H1 (cell line): ENCODE data around the gene UGT1A3. TPM values are rescaled to one million over a fixed set of nuclear protein-coding genes. Genes with fewer than 3 reads are reported as not detected.

ENCODE experiments used
- CTCF ChIA-PET: fragments of 300-600 bp; sonication (Branson Sonifier 250); formaldehyde crosslinking; loops from one replicate; lab custom pipeline; 2021; ENCODE audit not compliant: partially characterized antibody; lab: Charles Lee
- POLR2A ChIA-PET: fragments of 300-600 bp; sonication (Branson Sonifier 250); formaldehyde crosslinking; loops from one replicate; lab custom pipeline; 2021; ENCODE audit warnings: inconsistent platforms; ENCODE audit not compliant: partially characterized antibody; lab: Charles Lee
- DNase-seq, 2 experiments: peaks; one replicate each; pipeline versions ENCODE4 v3.0.0 to v3.0.0-alpha.2; 2010 to 2022; ENCODE audit warnings: low spot score in 2 of 2, low read depth in 1 of 2, mixed read lengths in 1 of 2
- FAIRE-seq: peaks from 2 replicates; lab custom pipeline; 2011; peaks lifted over from hg19 to GRCh38; lab: Jason Lieb, UNC
- H2AFZ ChIP-seq: 2 replicates; pipeline ENCODE4 v1.8.1; 2012; ENCODE audit warnings: low read length, inconsistent platforms
- H2AK5ac ChIP-seq: 2 replicates; pipeline ENCODE4 v1.6.1; 2013; ENCODE audit warnings: low read depth, low read length
- H2BK120ac ChIP-seq: replicated peaks from 2 replicates; pipeline ENCODE3; 2013; ENCODE audit warnings: low read depth, low read length, inconsistent platforms
- H2BK12ac ChIP-seq: 2 replicates; pipeline ENCODE4 v1.6.1; 2013; ENCODE audit warnings: low read depth, low read length
- H2BK15ac ChIP-seq: 2 replicates; pipeline ENCODE4 v1.6.1; 2013; ENCODE audit warnings: low read length
- H2BK20ac ChIP-seq: 2 replicates; pipeline ENCODE4 v1.6.1; 2013; ENCODE audit warnings: low read length
- H2BK5ac ChIP-seq: 2 replicates; pipeline ENCODE4 v1.6.1; 2013; ENCODE audit warnings: low read depth, low read length
- H3K14ac ChIP-seq: 2 replicates; pipeline ENCODE4 v1.6.1; 2013; ENCODE audit warnings: inconsistent platforms; ENCODE audit not compliant: insufficient read length
- H3K18ac ChIP-seq: 2 replicates; pipeline ENCODE4 v1.6.1; 2013; ENCODE audit warnings: low read length; ENCODE audit errors: extremely low read depth
- H3K23ac ChIP-seq: 2 replicates; pipeline ENCODE4 v1.6.1; 2013; ENCODE audit warnings: inconsistent platforms; ENCODE audit not compliant: insufficient read length
- H3K23me2 ChIP-seq: 2 replicates; pipeline ENCODE4 v1.6.1; 2013; ENCODE audit warnings: low read depth, low read length
- H3K27ac ChIP-seq: 2 replicates; pipeline ENCODE4 v1.6.1; 2011; ENCODE audit warnings: low read depth, low read length, inconsistent platforms
- H3K27me3 ChIP-seq, 4 experiments: replicated peaks in 1 of 4; 1 replicate in 1 of 4; 2 replicates in 3 of 4; pipeline versions ENCODE4 v1.6.1 to v1.8.1; 2011 to 2013; ENCODE audit warnings: low read length in 3 of 4, mild to moderate bottlenecking in 3 of 4, inconsistent platforms in 2 of 4, mixed read lengths in 2 of 4, moderate library complexity in 1 of 4; ENCODE audit not compliant: control insufficient read depth in 3 of 4, insufficient read depth in 3 of 4; ENCODE audit errors: extremely low read depth in 1 of 4
- H3K36me3 ChIP-seq, 4 experiments: 2 replicates each; pipeline versions ENCODE4 v1.6.1 to v1.8.1; 2011 to 2013; ENCODE audit warnings: mild to moderate bottlenecking in 4 of 4, low read length in 3 of 4, moderate library complexity in 2 of 4, control low read depth in 1 of 4, inconsistent platforms in 1 of 4; ENCODE audit not compliant: insufficient read depth in 4 of 4, control insufficient read depth in 2 of 4
- H3K4ac ChIP-seq: replicated peaks from 2 replicates; pipeline ENCODE3; 2013; ENCODE audit warnings: low read length, low read depth, mixed read lengths, inconsistent platforms; ENCODE audit not compliant: insufficient read length
- H3K4me1 ChIP-seq, 4 experiments: replicated peaks in 1 of 4; 1 replicate in 1 of 4; 2 replicates in 3 of 4; pipeline versions ENCODE4 v1.6.1 to v1.8.1; 2011 to 2013; ENCODE audit warnings: low read length in 3 of 4, inconsistent platforms in 2 of 4, mixed read lengths in 1 of 4; ENCODE audit not compliant: insufficient read depth in 4 of 4, control insufficient read depth in 3 of 4
- H3K4me2 ChIP-seq, 2 experiments: 2 replicates each; pipeline versions ENCODE4 v1.6.1 to v1.8.1; 2011 to 2013; ENCODE audit warnings: low read depth in 2 of 2, low read length in 2 of 2, control low read depth in 1 of 2, inconsistent platforms in 1 of 2, mild to moderate bottlenecking in 1 of 2; ENCODE audit not compliant: insufficient read depth in 1 of 2
- H3K4me3 ChIP-seq, 4 experiments: fragments of 200-600, 300-600 bp in 1 of 4; sonication (generic), shearing (Covaris generic), sonication (Bioruptor Twin) in 1 of 4; 2 replicates each; pipeline versions ENCODE4 v1.5.1 to v1.8.1; 2011 to 2016; ENCODE audit warnings: low read length in 4 of 4, low read depth in 3 of 4, control low read depth in 2 of 4, inconsistent platforms in 2 of 4, mild to moderate bottlenecking in 2 of 4, mixed read lengths in 1 of 4, moderate library complexity in 1 of 4; ENCODE audit not compliant: insufficient read depth in 2 of 4; ENCODE audit errors: extremely low read depth in 1 of 4
- H3K56ac ChIP-seq: replicated peaks from 2 replicates; pipeline ENCODE3; 2013; ENCODE audit warnings: low read depth, mild to moderate bottlenecking, mixed read lengths, low read length, inconsistent platforms; ENCODE audit not compliant: insufficient read length
- H3K79me1 ChIP-seq: 2 replicates; pipeline ENCODE4 v1.6.1; 2013; ENCODE audit warnings: low read depth, low read length, control low read depth
- H3K79me2 ChIP-seq, 2 experiments: 2 replicates each; pipeline versions ENCODE4 v1.6.1 to v1.8.1; 2012 to 2013; ENCODE audit warnings: low read length in 2 of 2, mild to moderate bottlenecking in 2 of 2, inconsistent platforms in 1 of 2; ENCODE audit not compliant: insufficient read depth in 2 of 2, control insufficient read depth in 1 of 2
- H3K9ac ChIP-seq, 4 experiments: replicated peaks in 1 of 4; 1 replicate in 1 of 4; 2 replicates in 3 of 4; pipeline versions ENCODE4 v1.6.1 to v1.8.1; 2011 to 2013; ENCODE audit warnings: low read depth in 3 of 4, low read length in 3 of 4, control low read depth in 2 of 4, mild to moderate bottlenecking in 2 of 4, moderate library complexity in 2 of 4, inconsistent platforms in 1 of 4; ENCODE audit errors: extremely low read depth in 1 of 4
- H3K9me3 ChIP-seq, 2 experiments: 2 replicates each; pipeline versions ENCODE4 v1.6.1 to v1.8.1; 2012 to 2013; ENCODE audit warnings: mild to moderate bottlenecking in 2 of 2, moderate library complexity in 2 of 2, control low read depth in 1 of 2, inconsistent platforms in 1 of 2, low read depth in 1 of 2, low read length in 1 of 2, mixed read lengths in 1 of 2; ENCODE audit not compliant: insufficient read depth in 2 of 2
- H4K20me1 ChIP-seq, 2 experiments: replicated peaks in 1 of 2; 2 replicates each; pipeline versions ENCODE3 to v1.8.1; 2011 to 2013; ENCODE audit warnings: inconsistent platforms in 2 of 2, low read length in 2 of 2, mild to moderate bottlenecking in 1 of 2; ENCODE audit not compliant: insufficient read depth in 2 of 2, control insufficient read depth in 1 of 2
- H4K5ac ChIP-seq: 2 replicates; pipeline ENCODE4 v1.6.1; 2013; ENCODE audit warnings: low read length, low read depth, mixed read lengths, inconsistent platforms; ENCODE audit not compliant: insufficient read length
- H4K8ac ChIP-seq: 2 replicates; pipeline ENCODE4 v1.8.0; 2013; ENCODE audit warnings: mild to moderate bottlenecking, moderate library complexity, low read length, inconsistent platforms; ENCODE audit not compliant: insufficient read depth; ENCODE audit errors: extremely low read depth
- H4K91ac ChIP-seq: replicated peaks from 2 replicates; pipeline ENCODE3; 2013; ENCODE audit warnings: low read length, mixed read lengths, inconsistent platforms; ENCODE audit not compliant: insufficient read length
- CREB1 ChIP-seq: IDR thresholded peaks from 2 replicates; pipeline ENCODE4 v1.6.1; 2012; ENCODE audit warnings: inconsistent platforms
- GABPA ChIP-seq: IDR thresholded peaks from 2 replicates; pipeline ENCODE4 v1.6.1; 2011; ENCODE audit warnings: mild to moderate bottlenecking, low read length, moderate library complexity, borderline replicate concordance; ENCODE audit not compliant: insufficient read depth
- KDM1A ChIP-seq: fragments of 200-600, 300-600 bp; sonication (generic); IDR thresholded peaks from 2 replicates; pipeline ENCODE4 v1.7.1; 2016; ENCODE audit warnings: mild to moderate bottlenecking, low read length, borderline replicate concordance
- SRF ChIP-seq: IDR thresholded peaks from 2 replicates; pipeline ENCODE4 v1.6.1; 2011; ENCODE audit warnings: mild to moderate bottlenecking, low read depth, low read length, moderate library complexity
- TEAD4 ChIP-seq: IDR thresholded peaks from 2 replicates; pipeline ENCODE4 v1.6.1; 2012; ENCODE audit warnings: low read depth, low read length, inconsistent platforms, mixed read lengths
- WGBS, 2 experiments: shearing (Covaris generic) in 1 of 2; methylation state at CpG; one replicate each; pipeline versions ENCODE4 v1.1.6 to v1.1.7; 2013 to 2015; ENCODE audit warnings: low lambda C conversion rate in 2 of 2, mixed read lengths in 2 of 2, inconsistent platforms in 1 of 2, low coverage in 1 of 2, missing lambda C conversion rate in 1 of 2; ENCODE audit not compliant: insufficient replicate concordance in 2 of 2, insufficient coverage in 1 of 2, insufficient read length in 1 of 2; ENCODE audit errors: extremely low coverage in 1 of 2, missing lambda C conversion rate in 1 of 2; 5-methylcytosine and 5-hydroxymethylcytosine counted together
- polyA plus RNA-seq, 7 experiments: library from polyadenylated mRNA; depleted of rRNA in 3 of 7; stranded (reverse) in 5 of 7; unstranded in 2 of 7; fragments of >200 nt in 5 of 7; fragments of 200-250 nt in 2 of 7; gene quantifications; 1 replicate in 5 of 7; 2 replicates in 1 of 7; 4 replicates in 1 of 7; pipeline versions ENCODE4 v1.2.1 to v1.2.3, GENCODE V29; 2011 to 2013; ENCODE audit warnings: missing spikeins in 2 of 7, mixed read lengths in 2 of 7
- total RNA-seq: library from RNA; stranded (reverse); fragmentation: NEBNext Ultra II Directional; extraction: Animal tissue kit (Norgen Biotek cat#: 25700); gene quantifications from 2 replicates; pipeline ENCODE4 v1.2.1, GENCODE V29; 2021

The UGT1A3 gene
- total and polyA plus RNA-seq, 2 of the 8 experiments (the other 6 are each of a cell fraction or from before 2014, with no cell fraction given), result not detected

DNA sequence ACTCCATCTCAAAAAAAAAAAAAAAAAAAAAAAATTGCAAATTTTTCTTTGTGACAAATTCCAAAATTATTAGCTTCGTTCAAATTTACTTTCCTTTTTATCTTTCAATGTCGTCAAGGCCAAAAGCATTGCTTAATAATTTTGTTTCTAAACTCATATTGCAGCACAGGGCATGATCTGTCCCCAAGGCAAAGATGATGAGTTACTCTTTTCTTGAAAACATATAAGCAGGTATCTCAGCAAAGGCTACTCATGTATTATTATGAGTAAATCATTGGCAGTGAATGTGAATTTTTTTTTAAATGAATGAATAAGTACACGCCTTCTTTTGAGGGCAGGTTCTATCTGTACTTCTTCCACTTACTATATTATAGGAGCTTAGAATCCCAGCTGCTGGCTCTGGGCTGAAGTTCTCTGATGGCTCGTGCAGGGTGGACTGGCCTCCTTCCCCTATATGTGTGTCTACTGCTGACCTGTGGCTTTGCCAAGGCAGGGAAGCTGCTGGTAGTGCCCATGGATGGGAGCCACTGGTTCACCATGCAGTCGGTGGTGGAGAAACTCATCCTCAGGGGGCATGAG lies 47.2 kb upstream of the UGT1A3 start, which contains the start of gene UGT1A7:
UGT1A7 (plus strand) TSS at position 381 of the 579 bp plus-strand sequence; CDS start at position 418, 37 bp downstream.
- no peak within 1 kb of the TSS for H2BK120ac ChIP-seq
- no peaks in the 10 kb centered on the region for H3K4me1 ChIP-seq
- no peak within 1 kb of the TSS for H3K4ac ChIP-seq
- no peak within 1 kb of the TSS for H2AFZ ChIP-seq
- CTCF ChIA-PET, result interaction anchor here (1.8 kb wide), 1 partner anchor 30 kb away, joined by 6 read pairs; no protein-coding TSS in a partner anchor
- FAIRE-seq, result no peak
- H3K18ac ChIP-seq, result no peak within 1 kb of the TSS
- H4K91ac ChIP-seq, result no peak within 1 kb of the TSS
- no peak within 1 kb of the TSS for H3K14ac ChIP-seq
- no peak within 1 kb of the TSS for H3K56ac ChIP-seq
- no peaks in the 10 kb centered on the region for H3K9me3 ChIP-seq
- H3K9ac ChIP-seq, result no peak within 1 kb of the TSS
- H2BK5ac ChIP-seq, result no peak within 1 kb of the TSS
- H3K36me3 ChIP-seq, result no peaks in the 10 kb centered on the region
- no peaks in the 10 kb centered on the region for H3K79me1 ChIP-seq
- no peak within 1 kb of the TSS for H3K27ac ChIP-seq
- H3K4me2 ChIP-seq, result no peak within 1 kb of the TSS
- no peaks in the 10 kb centered on the region for H3K79me2 ChIP-seq
- H4K5ac ChIP-seq, result no peak within 1 kb of the TSS
- POLR2A ChIA-PET, result no interaction called here
- H2AK5ac ChIP-seq, result no peak within 1 kb of the TSS
- H2BK12ac ChIP-seq, result no peak within 1 kb of the TSS
- no peaks in the 10 kb centered on the region for H4K20me1 ChIP-seq
- H3K23ac ChIP-seq, result no peak within 1 kb of the TSS
- H3K4me3 ChIP-seq, result no peak within 1 kb of the TSS
- 81 to 100% methylated on average over 1 to 5 of the region's 5 CpGs for WGBS, 2 experiments
- no peaks in the 10 kb centered on the region for H3K23me2 ChIP-seq
- H2BK15ac ChIP-seq, result no peak within 1 kb of the TSS
- DNase-seq, result no peak
- no peak within 1 kb of the TSS for H4K8ac ChIP-seq
- H3K27me3 ChIP-seq, result no peaks in the 10 kb centered on the region
- no peak within 1 kb of the TSS for H2BK20ac ChIP-seq
- TF ChIP-seq GABPA (no peak), SRF (no peak), CREB1 (no peak), TEAD4 (no peak), KDM1A (no peak)
